Stimulated activated naive CD8-positive, alpha-beta T cell treated with anti-CD3 and anti-CD28 coated beads, Interleukin-15, Interleukin-2, amounts not matched to agents 100 ng/mL and 50 ng/mL, for 24 hours (primary cell): ENCODE measurements around the gene FXYD5.
"Not testable (repeated sequence)": the region's sequence is repeated elsewhere in the genome, so short reads cannot be mapped to it uniquely, and the experiment has no call there.

Source experiments
- H3K27ac Mint-ChIP-seq: one replicate; pipeline ENCODE4 v1.8.0; 2021; ENCODE audit warnings: mild to moderate bottlenecking, mixed read lengths
- H3K27me3 Mint-ChIP-seq: one replicate; pipeline ENCODE4 v1.8.0; 2021; ENCODE audit warnings: mixed read lengths
- H3K36me3 Mint-ChIP-seq: one replicate; pipeline ENCODE4 v1.8.0; 2021; ENCODE audit warnings: low read depth, mixed read lengths
- H3K4me1 Mint-ChIP-seq: one replicate; pipeline ENCODE4 v1.8.0; 2021; ENCODE audit warnings: low read depth, mixed read lengths
- H3K4me3 Mint-ChIP-seq: one replicate; pipeline ENCODE4 v1.8.0; 2021; ENCODE audit warnings: mild to moderate bottlenecking, mixed read lengths
- H3K9me3 Mint-ChIP-seq: one replicate; pipeline ENCODE4 v1.8.0; 2021; ENCODE audit warnings: mixed read lengths

FXYD5 gene

GRCh38 chr19:35126624-35126959, 27.9 kb upstream of the FXYD5 start:
- Mint-ChIP-seq H3K4me3 (no peak overlapping the region), H3K27ac (no peak overlapping the region), H3K9me3 (no peaks in the 10 kb centered on the region), H3K36me3 (no peaks in the 10 kb centered on the region), H3K27me3 (no peaks in the 10 kb centered on the region), H3K4me1 (peaks cover 14% of the 10 kb centered on the region)

GRCh38 chr19:35127871-35128270, 26.7 kb upstream of the FXYD5 start:
- H3K27ac Mint-ChIP-seq = no peak overlapping the region
- H3K4me1 Mint-ChIP-seq = peaks cover 14% of the 10 kb centered on the region
- H3K4me3 Mint-ChIP-seq = no peak overlapping the region
- peaks cover 4% of the 10 kb centered on the region for H3K9me3 Mint-ChIP-seq
- no peaks in the 10 kb centered on the region for H3K36me3 Mint-ChIP-seq
- H3K27me3 Mint-ChIP-seq = no peaks in the 10 kb centered on the region

GRCh38 chr19:35128398-35129057, 26.0 kb upstream of the FXYD5 start:
- no peak overlapping the region for H3K27ac Mint-ChIP-seq
- no peaks in the 10 kb centered on the region for H3K27me3 Mint-ChIP-seq
- H3K9me3 Mint-ChIP-seq = peaks cover 5% of the 10 kb centered on the region
- no peak overlapping the region for H3K4me3 Mint-ChIP-seq
- H3K4me1 Mint-ChIP-seq = peaks cover 14% of the 10 kb centered on the region
- no peaks in the 10 kb centered on the region for H3K36me3 Mint-ChIP-seq

GRCh38 chr19:35129724-35130274, 24.7 kb upstream of the FXYD5 start:
- H3K4me1 Mint-ChIP-seq, H3K9me3 Mint-ChIP-seq, H3K27ac Mint-ChIP-seq, H3K36me3 Mint-ChIP-seq, H3K4me3 Mint-ChIP-seq, H3K27me3 Mint-ChIP-seq: not testable (repeated sequence)

- Mint-ChIP-seq H3K36me3 (no peaks in the 10 kb centered on the region), H3K9me3 (peaks cover 5% of the 10 kb centered on the region), H3K4me3 (no peak overlapping the region), H3K27ac (no peak overlapping the region), H3K4me1 (peaks cover 4% of the 10 kb centered on the region), H3K27me3 (no peaks in the 10 kb centered on the region)
These were observed 23.5 kb upstream of the FXYD5 start for GRCh38 chr19:35130761-35131720.

- no peak overlapping the region for H3K4me3 Mint-ChIP-seq
These were observed 22.3 kb upstream of the FXYD5 start for GRCh38 chr19:35132254-35132653.

GRCh38 chr19:35133826-35134225, 20.7 kb upstream of the FXYD5 start:
- Mint-ChIP-seq H3K27me3 (no peaks in the 10 kb centered on the region), H3K4me3 (no peak overlapping the region), H3K27ac (no peak overlapping the region), H3K4me1 (peaks cover 4% of the 10 kb centered on the region), H3K36me3 (no peaks in the 10 kb centered on the region), H3K9me3 (peaks cover 5% of the 10 kb centered on the region)

More at GRCh38 chr19:35132254-35132653, 22.3 kb upstream of the FXYD5 start:
- no peak overlapping the region for H3K27ac Mint-ChIP-seq
- H3K9me3 Mint-ChIP-seq = peaks cover 5% of the 10 kb centered on the region
- no peaks in the 10 kb centered on the region for H3K36me3 Mint-ChIP-seq
- H3K27me3 Mint-ChIP-seq = no peaks in the 10 kb centered on the region
- peaks cover 4% of the 10 kb centered on the region for H3K4me1 Mint-ChIP-seq

- Mint-ChIP-seq H3K4me1 (peaks cover 4% of the 10 kb centered on the region), H3K36me3 (no peaks in the 10 kb centered on the region), H3K4me3 (no peak within 1 kb of the TSS), H3K9me3 (peaks cover 5% of the 10 kb centered on the region), H3K27ac (peak within 1 kb of the TSS; percentile 81), H3K27me3 (no peaks in the 10 kb centered on the region)
These were observed 19.8 kb upstream of the FXYD5 start, which contains the start of gene LGI4 for GRCh38 chr19:35134601-35135242. Gene LGI4 (minus strand): TSS chr19:35135059. CDS start chr19:35134680, 379 bp downstream.

- Mint-ChIP-seq H3K27ac (no peak overlapping the region), H3K4me3 (no peak overlapping the region), H3K9me3 (peaks cover 5% of the 10 kb centered on the region), H3K4me1 (peaks cover 4% of the 10 kb centered on the region), H3K36me3 (no peaks in the 10 kb centered on the region), H3K27me3 (no peaks in the 10 kb centered on the region)
These were observed 19.1 kb upstream of the FXYD5 start for GRCh38 chr19:35135389-35135909.

- H3K36me3 Mint-ChIP-seq = no peaks in the 10 kb centered on the region
- no peaks in the 10 kb centered on the region for H3K27me3 Mint-ChIP-seq
- H3K4me3 Mint-ChIP-seq = no peak overlapping the region
- H3K4me1 Mint-ChIP-seq = peaks cover 11% of the 10 kb centered on the region
- H3K27ac Mint-ChIP-seq = no peak overlapping the region
- H3K9me3 Mint-ChIP-seq = peaks cover 5% of the 10 kb centered on the region
These were observed 18.3 kb upstream of the FXYD5 start for GRCh38 chr19:35136231-35136630.

GRCh38 chr19:35136977-35137702, 17.4 kb upstream of the FXYD5 start:
- Mint-ChIP-seq H3K36me3 (no peaks in the 10 kb centered on the region), H3K4me1 (peaks cover 20% of the 10 kb centered on the region), H3K4me3 (no peak overlapping the region), H3K27me3 (no peaks in the 10 kb centered on the region), H3K9me3 (peaks cover 5% of the 10 kb centered on the region), H3K27ac (no peak overlapping the region)

- Mint-ChIP-seq H3K36me3 (no peaks in the 10 kb centered on the region), H3K27me3 (no peaks in the 10 kb centered on the region), H3K9me3 (no peaks in the 10 kb centered on the region), H3K4me3 (no peak within 1 kb of the TSS), H3K27ac (no peak within 1 kb of the TSS), H3K4me1 (peaks cover 22% of the 10 kb centered on the region)
These were observed 16.1 kb upstream of the FXYD5 start, which contains the start of gene FXYD1 for GRCh38 chr19:35138305-35138892. Gene FXYD1 (plus strand): TSS chr19:35138824. CDS start chr19:35140080, 1,256 bp downstream.

- Mint-ChIP-seq H3K36me3 (no peaks in the 10 kb centered on the region), H3K4me3 (no peak overlapping the region)
These were observed 14.2 kb upstream of the FXYD5 start for GRCh38 chr19:35140207-35140961.

More at GRCh38 chr19:35140207-35140961, 14.2 kb upstream of the FXYD5 start:
- Mint-ChIP-seq H3K27ac (no peak overlapping the region), H3K9me3 (no peaks in the 10 kb centered on the region), H3K4me1 (peaks cover 30% of the 10 kb centered on the region), H3K27me3 (peaks cover 4% of the 10 kb centered on the region)
